Measurements from ENCODE around the gene SPOCK1.
"Not testable (repeated sequence)": the region's sequence is repeated elsewhere in the genome, so short reads cannot be mapped to it uniquely, and the experiment has no call there.

The SPOCK1 gene

DNA sequence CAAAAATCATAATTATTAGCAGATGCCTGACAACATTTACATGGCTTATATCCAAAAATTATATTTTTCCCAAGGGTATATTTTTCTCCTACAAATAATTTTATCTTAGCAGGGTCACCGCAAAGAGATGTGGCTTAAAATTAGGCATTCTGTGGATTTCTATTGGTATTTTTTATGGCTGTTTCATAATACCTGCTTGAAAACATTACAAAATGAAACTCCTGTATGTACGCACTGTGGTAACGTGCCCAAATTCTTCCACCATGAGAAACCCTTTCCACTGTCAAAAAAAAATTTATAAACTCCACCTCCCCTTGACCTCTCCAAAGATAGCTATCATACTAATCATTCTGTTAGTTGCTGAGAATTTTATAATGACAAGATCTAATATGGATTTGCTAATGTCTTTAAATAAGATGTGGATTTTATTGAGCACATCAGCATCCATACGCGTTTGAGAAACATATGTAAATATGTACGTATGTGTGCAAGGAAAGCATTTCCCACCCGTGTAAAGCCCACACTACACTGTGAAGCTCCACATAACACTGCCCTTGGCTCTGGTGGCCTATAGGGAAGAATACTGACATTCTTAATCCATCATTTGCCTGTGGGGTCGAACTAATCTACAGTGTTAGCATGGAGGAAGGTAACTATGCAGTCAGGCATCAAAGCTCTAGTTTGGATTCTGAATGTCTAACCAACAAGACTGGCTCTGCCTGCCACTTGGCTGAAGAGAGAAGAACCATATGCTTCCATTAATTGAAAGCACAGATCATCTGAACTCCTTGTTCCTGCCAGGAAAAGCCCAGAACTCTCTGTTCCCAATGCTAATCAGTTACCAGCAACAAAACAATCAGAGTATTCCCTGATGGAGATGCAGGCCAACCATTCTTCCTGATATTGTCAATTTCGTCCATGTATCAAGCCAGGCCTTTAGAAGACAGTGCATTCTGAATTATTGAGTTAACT lies 244.7 kb downstream of the SPOCK1 start:
- no peak for DNase-seq

DNA sequence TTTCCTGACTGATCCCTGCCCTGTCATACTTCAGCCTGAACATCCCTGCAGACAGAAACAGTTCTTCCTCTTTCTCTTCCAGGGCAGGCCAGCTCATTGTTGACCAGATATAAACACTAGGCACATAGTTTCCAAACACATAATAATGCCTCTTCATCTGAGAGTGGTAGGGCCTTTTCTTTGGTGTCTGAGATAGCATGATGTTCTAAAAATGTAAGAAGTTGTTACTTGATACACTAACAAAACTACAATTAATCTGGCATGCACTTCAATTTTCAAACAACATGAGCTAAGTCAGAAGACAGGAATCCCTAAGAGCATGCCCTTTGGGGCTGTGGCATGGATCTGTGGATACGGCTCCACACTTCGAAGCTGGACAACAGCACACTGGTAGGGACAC lies 246.6 kb downstream of the SPOCK1 start:
- DNase-seq: no peak

- no peak for DNase-seq
Observed at GRCh38 chr5:137250421-137250820, 248.7 kb downstream of the SPOCK1 start.

GRCh38 chr5:137248527-137248926 lies 250.6 kb downstream of the SPOCK1 start:
- no peak for DNase-seq

- DNase-seq: no peak
Observed at GRCh38 chr5:137245438-137245837, 253.7 kb downstream of the SPOCK1 start.

DNA sequence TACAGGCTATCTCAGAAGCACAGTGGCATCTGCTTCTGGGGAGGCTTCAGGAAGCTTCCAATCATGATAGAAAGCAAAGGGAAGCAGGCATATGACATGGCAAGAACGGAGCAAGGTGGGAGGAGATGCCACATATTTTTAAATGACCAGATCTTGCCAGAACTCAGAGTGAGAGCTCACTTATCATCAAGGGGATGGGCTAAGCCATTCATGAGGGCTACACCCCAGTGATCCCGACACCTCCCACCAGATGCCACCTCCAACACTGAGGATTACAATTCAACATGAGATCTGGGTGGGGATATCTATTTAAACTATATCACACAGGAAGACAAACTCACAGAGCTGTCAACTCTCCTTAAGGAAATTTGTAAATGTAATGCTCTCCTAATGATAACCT lies 258.8 kb downstream of the SPOCK1 start:
- DNase-seq: no peak

- no peak for DNase-seq
Observed at GRCh38 chr5:137236849-137237507, 262.1 kb downstream of the SPOCK1 start.

- DNase-seq: no peak
Observed at GRCh38 chr5:137236252-137236651, 262.9 kb downstream of the SPOCK1 start.

- no peak for DNase-seq
Observed at GRCh38 chr5:137234973-137235943, 263.9 kb downstream of the SPOCK1 start.

DNA sequence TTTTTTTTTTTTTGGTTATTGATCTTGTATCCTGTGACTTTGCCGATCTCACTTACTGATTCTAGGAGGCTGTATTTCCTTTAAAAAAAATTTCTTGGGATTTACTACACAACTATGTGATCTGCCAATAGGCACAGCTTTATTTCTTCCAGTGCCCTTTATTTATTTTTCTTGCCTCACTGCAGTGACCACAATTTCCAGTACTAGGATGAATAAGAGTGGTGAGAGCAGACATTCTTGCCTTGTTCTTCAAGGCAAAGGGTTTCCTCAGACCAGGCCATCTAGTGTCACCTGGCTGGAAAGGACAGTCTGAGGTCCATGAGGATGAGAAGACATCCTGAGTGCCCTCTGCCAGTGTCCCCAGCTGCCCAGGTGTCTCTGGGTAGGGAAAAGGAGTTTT lies 265.4 kb downstream of the SPOCK1 start:
- DNase-seq: no peak

- DNase-seq: not testable (repeated sequence)
Observed at GRCh38 chr5:137233304-137233703, 265.8 kb downstream of the SPOCK1 start.

DNA sequence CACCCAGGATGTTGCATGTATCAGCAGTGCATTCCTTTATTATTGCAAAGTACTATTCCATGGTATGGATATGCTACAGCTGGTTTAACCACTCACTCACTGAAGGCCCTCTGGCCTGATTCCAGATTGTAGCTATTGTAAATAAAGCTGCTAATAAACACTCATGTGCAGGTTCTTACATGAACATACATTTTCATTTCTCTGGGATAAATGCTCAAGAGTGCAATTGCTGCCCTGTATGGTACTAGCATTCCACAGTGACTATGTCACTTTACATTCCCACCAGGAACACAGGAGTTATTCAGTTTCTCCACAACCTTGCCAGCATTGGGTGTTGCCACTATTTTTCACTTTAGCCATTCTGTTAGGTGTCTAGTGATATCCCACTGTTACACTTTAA lies 267.6 kb downstream of the SPOCK1 start:
- DNase-seq: no peak

DNA sequence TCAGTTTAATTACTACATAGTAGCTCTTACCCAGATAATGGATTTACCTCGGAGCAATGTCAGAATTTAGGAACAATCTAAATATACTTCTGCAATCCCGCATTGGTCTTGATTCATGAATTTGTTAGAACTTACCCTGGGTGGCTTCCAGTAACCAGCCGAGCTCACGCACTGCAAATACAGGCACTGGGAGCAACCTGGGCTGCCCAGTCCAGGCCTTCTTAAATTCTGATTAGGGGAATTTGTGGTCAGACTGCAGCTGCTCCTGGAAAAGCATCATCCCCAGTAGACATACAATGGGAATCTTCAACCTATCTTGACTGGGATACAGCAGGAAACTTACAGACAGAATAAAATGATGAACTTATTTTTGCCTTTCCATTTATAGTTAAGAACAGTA lies 270.3 kb downstream of the SPOCK1 start:
- DNase-seq: no peak

- no peak for DNase-seq
Observed at GRCh38 chr5:137226081-137226480, 273.0 kb downstream of the SPOCK1 start.

DNA sequence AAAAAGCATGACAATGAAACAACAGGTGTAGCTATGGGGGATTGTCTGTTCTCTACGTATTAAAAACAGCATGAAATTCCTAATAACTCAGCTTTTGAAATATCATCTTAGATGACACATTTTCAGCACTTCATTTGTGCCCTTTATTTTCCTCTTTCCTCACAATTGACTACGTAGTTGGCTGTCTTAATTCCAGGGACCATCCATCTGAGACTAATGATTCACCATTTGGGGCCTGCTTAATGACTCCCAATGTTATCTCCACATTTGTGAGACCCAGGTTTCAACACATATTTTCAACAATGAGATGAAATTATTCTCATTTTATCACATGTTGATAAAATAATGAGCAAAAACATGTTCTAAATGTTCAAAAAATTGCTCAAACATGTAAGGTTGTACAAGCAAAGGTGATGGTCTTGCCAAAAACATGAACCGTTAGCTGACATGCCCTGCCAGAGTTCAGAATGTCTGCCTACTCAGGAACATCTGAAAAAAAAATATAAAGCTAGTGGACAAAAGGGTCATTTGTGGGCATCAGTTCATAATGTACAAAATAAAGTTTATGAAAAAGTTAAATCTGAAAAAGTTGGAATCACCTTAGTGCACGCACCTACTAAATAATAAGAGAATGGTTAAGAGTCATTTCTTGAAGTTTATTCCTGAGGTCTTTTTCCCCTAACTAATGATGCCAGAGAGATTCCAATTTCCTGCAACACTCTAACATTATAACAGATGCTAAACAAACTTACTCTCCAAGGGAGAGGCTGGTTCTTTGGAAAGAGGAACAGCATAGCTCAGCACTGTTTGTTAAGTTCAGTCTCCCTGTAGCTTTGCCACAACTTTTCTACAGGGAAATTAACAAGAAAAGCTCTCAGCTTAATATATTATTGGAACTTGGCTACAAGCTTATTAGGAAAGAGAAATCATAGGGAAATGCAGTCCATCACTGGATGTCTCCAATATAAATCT lies 275.5 kb downstream of the SPOCK1 start:
- DNase-seq: no peak

- DNase-seq: no peak
Observed at GRCh38 chr5:137221943-137222342, 277.2 kb downstream of the SPOCK1 start.

GRCh38 chr5:137220523-137220927 lies 278.6 kb downstream of the SPOCK1 start:
- DNase-seq: no peak

DNA sequence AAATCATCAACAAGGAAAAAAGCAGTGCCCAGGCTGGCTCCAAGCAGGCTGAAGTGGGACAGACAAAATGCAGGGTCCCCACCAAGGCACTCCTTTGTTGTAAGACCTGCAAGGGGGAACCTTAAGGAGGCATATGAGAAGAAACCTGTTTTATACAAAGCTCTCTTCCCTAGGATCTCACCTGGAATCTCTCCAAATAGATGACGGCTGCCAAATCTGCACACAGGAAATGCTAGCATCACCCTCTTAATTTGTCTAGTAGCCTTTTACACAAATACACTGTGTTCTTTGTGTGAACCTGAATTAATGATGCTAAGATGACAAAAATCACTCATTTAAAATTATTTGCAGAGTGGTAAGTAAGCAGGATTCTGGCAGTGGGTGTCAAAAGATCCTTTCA lies 280.2 kb downstream of the SPOCK1 start:
- no peak for DNase-seq

DNA sequence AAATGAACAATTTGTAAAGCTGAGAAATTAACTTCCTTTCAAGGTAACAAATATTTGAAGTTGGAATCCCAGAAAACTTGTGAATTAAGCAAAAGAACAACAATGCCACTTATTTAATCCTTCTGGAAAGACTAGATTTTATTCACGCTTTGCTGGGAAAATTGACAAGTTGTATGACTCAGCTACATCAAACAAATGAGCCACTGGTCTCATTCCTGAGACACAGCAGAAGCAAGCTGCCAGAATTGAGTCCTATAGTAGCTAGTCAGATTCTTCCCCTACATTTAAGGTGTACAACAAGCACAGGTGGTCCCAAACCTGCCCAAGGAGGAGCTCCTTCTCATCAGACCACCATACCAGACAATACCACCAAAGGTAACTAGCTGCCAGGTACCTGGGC lies 280.7 kb downstream of the SPOCK1 start:
- no peak for DNase-seq

DNA sequence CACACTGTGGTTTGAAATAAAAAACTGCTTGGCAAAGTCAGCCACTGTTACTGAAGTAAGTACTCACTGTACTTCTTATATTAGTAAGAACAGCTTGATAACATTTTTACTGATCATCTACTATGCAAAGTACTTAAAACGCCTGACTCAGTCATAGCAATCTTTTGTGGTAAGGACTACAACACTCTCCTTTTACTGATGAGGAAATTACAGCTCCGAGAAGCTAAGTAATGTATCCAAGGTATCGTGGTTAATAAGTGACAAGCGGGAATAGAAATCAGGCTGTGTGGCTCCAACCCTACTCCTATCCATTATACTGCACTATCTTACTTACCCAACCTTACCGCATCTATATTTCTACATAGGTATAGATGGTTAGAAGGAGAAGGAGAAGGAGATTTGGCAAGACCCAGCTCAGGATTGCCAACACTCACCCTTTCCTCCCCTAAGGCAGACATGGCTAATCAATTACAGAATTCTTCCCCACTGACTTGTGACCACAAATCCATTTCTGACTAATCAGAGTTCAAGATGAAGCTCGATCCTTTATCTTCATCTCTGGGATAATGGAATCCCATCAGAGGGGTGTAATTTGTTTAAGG lies 281.4 kb downstream of the SPOCK1 start:
- no peak for DNase-seq

DNA sequence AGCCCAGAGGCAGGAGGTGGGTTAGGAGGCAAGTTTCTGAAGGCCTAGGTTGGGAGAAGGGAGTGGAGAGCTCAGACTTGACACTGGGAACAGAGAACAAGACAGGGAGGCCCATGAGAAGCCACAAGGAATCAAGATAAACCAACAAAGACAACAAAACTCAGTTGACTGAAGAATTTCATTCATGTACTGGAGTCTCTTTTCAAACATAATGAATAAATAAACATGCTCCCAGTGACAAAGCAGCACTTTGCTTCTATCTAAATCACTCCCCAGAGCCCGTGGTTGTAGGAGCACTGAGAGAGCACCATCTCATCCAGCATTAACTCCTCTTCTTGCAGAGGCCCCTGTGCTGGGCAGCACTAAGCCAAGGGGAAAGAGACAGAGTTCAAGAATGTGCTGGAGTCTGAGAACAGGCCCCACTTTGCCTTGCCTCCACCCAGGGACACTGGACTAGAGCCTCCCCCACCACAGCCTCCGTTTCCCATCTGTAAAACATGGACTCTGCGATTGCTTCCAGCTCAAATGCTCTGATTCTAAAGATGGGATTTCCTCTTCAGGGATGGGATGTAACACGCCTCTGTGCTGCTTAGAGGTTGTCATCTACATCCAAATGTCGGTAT lies 282.0 kb downstream of the SPOCK1 start:
- no peak for DNase-seq
